Fibroblast of the aortic adventitia (primary cell): ENCODE data around the gene MAP3K14. TPM values are rescaled to one million over a fixed set of nuclear protein-coding genes. Genes with fewer than 3 reads are reported as not detected.
"Not testable (repeated sequence)": the region's sequence is repeated elsewhere in the genome, so short reads cannot be mapped to it uniquely, and the experiment has no call there.

Experiments used
- DNase-seq: peaks from one replicate; pipeline ENCODE4 v3.0.0-alpha.2; 2010; ENCODE audit warnings: low read depth
- H3K4me3 ChIP-seq: 2 replicates; pipeline ENCODE4 v1.5.1; 2011; ENCODE audit warnings: low read depth, mild to moderate bottlenecking, control low read depth, low read length, moderate library complexity
- CTCF ChIP-seq: IDR thresholded peaks from 2 replicates; pipeline ENCODE4 v1.5.1; 2011; ENCODE audit warnings: mild to moderate bottlenecking, low read length, control low read depth, inconsistent platforms; ENCODE audit not compliant: insufficient read depth
- total RNA-seq: library from RNA; depleted of rRNA; stranded (reverse); fragments of >200 nt; gene quantifications from 2 replicates; pipeline ENCODE4 v1.2.3, GENCODE V29; 2012; ENCODE audit warnings: low replicate concordance

The MAP3K14 gene
- total RNA-seq, 1 donor: 3.3 TPM

GRCh38 chr17:45345554-45346215 lies 28.9 kb upstream of the MAP3K14 start:
- no peak for TF ChIP-seq CTCF
- peak; percentile 97 for DNase-seq
- H3K4me3 ChIP-seq: no peak overlapping the region

GRCh38 chr17:45345246-45345553 lies 28.4 kb upstream of the MAP3K14 start:
- no peak for TF ChIP-seq CTCF
- DNase-seq: no peak
- no peak overlapping the region for H3K4me3 ChIP-seq

- not testable (repeated sequence) for DNase-seq, H3K4me3 ChIP-seq
Observed at GRCh38 chr17:45343967-45344664, 27.3 kb upstream of the MAP3K14 start.

- no peak for TF ChIP-seq CTCF
- DNase-seq: no peak
- H3K4me3 ChIP-seq: no peak overlapping the region
Observed at GRCh38 chr17:45342871-45343526, 26.2 kb upstream of the MAP3K14 start.

- no peak overlapping the region for H3K4me3 ChIP-seq
- DNase-seq: no peak
- TF ChIP-seq CTCF: no peak
Observed at GRCh38 chr17:45342306-45342705, 25.5 kb upstream of the MAP3K14 start.

GRCh38 chr17:45341533-45342158 lies 24.8 kb upstream of the MAP3K14 start:
- H3K4me3 ChIP-seq: peak overlapping the region; percentile 41

More at GRCh38 chr17:45341533-45342158, 24.8 kb upstream of the MAP3K14 start:
- DNase-seq: peak; percentile 90
- no peak for TF ChIP-seq CTCF
